Keratinocyte (primary cell): ENCODE measurements around the gene BORA. TPM values are rescaled to one million over a fixed set of nuclear protein-coding genes. Genes with fewer than 3 reads are reported as not detected.

ENCODE experiments used
- DNase-seq: peaks from one replicate; pipeline ENCODE4 v3.0.0-alpha.2; 2011; ENCODE audit warnings: low read depth, missing footprints, low spot score
- FAIRE-seq: peaks from 2 replicates; lab custom pipeline; 2011; peaks lifted over from hg19 to GRCh38; lab: Jason Lieb, UNC
- H2AFZ ChIP-seq: 2 replicates; pipeline ENCODE4 v1.6.0; 2012; ENCODE audit warnings: low read length, control low read depth, inconsistent platforms; ENCODE audit not compliant: control insufficient read depth
- H3K27ac ChIP-seq: 2 replicates; pipeline ENCODE4 v1.5.1; 2011; ENCODE audit warnings: low read length; ENCODE audit not compliant: control insufficient read depth, insufficient read depth
- H3K27me3 ChIP-seq: 3 replicates; pipeline ENCODE4 v1.6.0; 2011; ENCODE audit warnings: low read length; ENCODE audit not compliant: control insufficient read depth, insufficient read depth; ENCODE audit errors: extremely low read depth
- H3K36me3 ChIP-seq, 2 experiments: 2 replicates in 1 of 2; 3 replicates in 1 of 2; pipeline ENCODE4 v1.5.1; 2011; ENCODE audit warnings: low read length in 2 of 2, mild to moderate bottlenecking in 1 of 2; ENCODE audit not compliant: control insufficient read depth in 2 of 2, insufficient read depth in 2 of 2; ENCODE audit errors: extremely low read depth in 1 of 2
- H3K4me1 ChIP-seq: 3 replicates; pipeline ENCODE4 v1.5.1; 2011; ENCODE audit warnings: low read length; ENCODE audit not compliant: control insufficient read depth, insufficient read depth; ENCODE audit errors: extremely low read depth
- H3K4me2 ChIP-seq: 3 replicates; pipeline ENCODE4 v1.6.0; 2011; ENCODE audit warnings: low read depth, low read length; ENCODE audit not compliant: control insufficient read depth, insufficient read depth; ENCODE audit errors: extremely low read depth
- H3K4me3 ChIP-seq, 3 experiments: fragments of 200-600 bp in 1 of 3; sonication (generic) in 1 of 3; 2 replicates in 2 of 3; 3 replicates in 1 of 3; pipeline ENCODE4 v1.5.1; 2011 to 2016; ENCODE audit warnings: low read length in 3 of 3, mild to moderate bottlenecking in 3 of 3, control low read depth in 2 of 3, inconsistent platforms in 1 of 3, low read depth in 1 of 3, mixed read lengths in 1 of 3, mixed run types in 1 of 3, moderate library complexity in 1 of 3; ENCODE audit not compliant: control insufficient read depth in 2 of 3, insufficient read depth in 2 of 3; ENCODE audit errors: extremely low read depth in 1 of 3
- H3K79me2 ChIP-seq: 2 replicates; pipeline ENCODE4 v1.6.0; 2012; ENCODE audit warnings: low read length; ENCODE audit not compliant: control insufficient read depth, insufficient read depth
- H3K9ac ChIP-seq: 3 replicates; pipeline ENCODE4 v1.6.0; 2011; ENCODE audit warnings: low read length; ENCODE audit not compliant: control insufficient read depth, insufficient read depth; ENCODE audit errors: extremely low read depth
- H3K9me1 ChIP-seq: 3 replicates; pipeline ENCODE4 v1.6.0; 2011; ENCODE audit warnings: low read length; ENCODE audit not compliant: control insufficient read depth, insufficient read depth; ENCODE audit errors: extremely low read depth
- H3K9me3 ChIP-seq: 2 replicates; pipeline ENCODE4 v1.5.1; 2012; ENCODE audit warnings: low read depth, low read length; ENCODE audit not compliant: control insufficient read depth
- H4K20me1 ChIP-seq: 3 replicates; pipeline ENCODE4 v1.6.0; 2011; ENCODE audit warnings: low read length; ENCODE audit not compliant: control insufficient read depth, insufficient read depth; ENCODE audit errors: extremely low read depth
- EZH2 ChIP-seq: IDR thresholded peaks from one replicate; pipeline ENCODE4 v1.6.1; 2012; ENCODE audit warnings: inconsistent platforms, mild to moderate bottlenecking, low read length, moderate library complexity
- dilution Hi-C: fragments of 300-500 bp; cut with MboI; formaldehyde crosslinking; loops from one replicate; pipeline ENCODE4 v1.7.0; 2020; ENCODE audit warnings: low sequenced_read_pairs; ENCODE audit not compliant: extremely low pct_ligation_motif_present
- polyA plus RNA-seq, 5 experiments: library from polyadenylated mRNA; depleted of rRNA in 3 of 5; stranded (reverse) in 3 of 5; stranded (forward) in 1 of 5; unstranded in 1 of 5; fragments of >200 nt; gene quantifications; 1 replicate in 1 of 5; 2 replicates in 3 of 5; 3 replicates in 1 of 5; pipeline versions ENCODE4 v1.2.1 to v1.2.3, GENCODE V29; 2011 to 2012; ENCODE audit warnings: missing spikeins in 2 of 5, low read depth in 1 of 5, low replicate concordance in 1 of 5
- TF ChIP-seq, protein P1 (sequence below), 3 experiments: IDR thresholded peaks in 1 of 3; conservative IDR thresholded peaks in 1 of 3; optimal IDR thresholded peaks in 1 of 3; 2 replicates in 2 of 3; 3 replicates in 1 of 3; pipeline versions ENCODE3 to v1.5.1; 2011; ENCODE audit warnings: low read length in 3 of 3, mild to moderate bottlenecking in 3 of 3, moderate library complexity in 2 of 3, control low read depth in 1 of 3, inconsistent platforms in 1 of 3; ENCODE audit not compliant: insufficient read depth in 2 of 3; ENCODE audit errors: extremely low read depth in 1 of 3

The BORA gene
- polyA plus RNA-seq, 1 donor (not counting 4 experiments of a cell fraction or from before 2014, with no cell fraction given), result 8.3 TPM

- dilution Hi-C loops, result no loop called here
- peaks cover 13% of the 10 kb centered on the region for H3K4me1 ChIP-seq
- peak overlapping the region; percentile 53 to 90 (median 85) for H3K4me3 ChIP-seq
- H2AFZ ChIP-seq, result peak overlapping the region; percentile 95
- no peak for DNase-seq
- FAIRE-seq, result no peak
- peaks cover 80% of the 10 kb centered on the region for H3K79me2 ChIP-seq
- H3K36me3 ChIP-seq, result peaks cover 0 to 2% of the 10 kb centered on the region in 2 experiments
- TF ChIP-seq EZH2, result no peak
- TF ChIP-seq, protein P1, sequence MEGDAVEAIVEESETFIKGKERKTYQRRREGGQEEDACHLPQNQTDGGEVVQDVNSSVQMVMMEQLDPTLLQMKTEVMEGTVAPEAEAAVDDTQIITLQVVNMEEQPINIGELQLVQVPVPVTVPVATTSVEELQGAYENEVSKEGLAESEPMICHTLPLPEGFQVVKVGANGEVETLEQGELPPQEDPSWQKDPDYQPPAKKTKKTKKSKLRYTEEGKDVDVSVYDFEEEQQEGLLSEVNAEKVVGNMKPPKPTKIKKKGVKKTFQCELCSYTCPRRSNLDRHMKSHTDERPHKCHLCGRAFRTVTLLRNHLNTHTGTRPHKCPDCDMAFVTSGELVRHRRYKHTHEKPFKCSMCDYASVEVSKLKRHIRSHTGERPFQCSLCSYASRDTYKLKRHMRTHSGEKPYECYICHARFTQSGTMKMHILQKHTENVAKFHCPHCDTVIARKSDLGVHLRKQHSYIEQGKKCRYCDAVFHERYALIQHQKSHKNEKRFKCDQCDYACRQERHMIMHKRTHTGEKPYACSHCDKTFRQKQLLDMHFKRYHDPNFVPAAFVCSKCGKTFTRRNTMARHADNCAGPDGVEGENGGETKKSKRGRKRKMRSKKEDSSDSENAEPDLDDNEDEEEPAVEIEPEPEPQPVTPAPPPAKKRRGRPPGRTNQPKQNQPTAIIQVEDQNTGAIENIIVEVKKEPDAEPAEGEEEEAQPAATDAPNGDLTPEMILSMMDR (optimal IDR thresholded peaks at IDR 0.05 in 1 of 3, IDR thresholded peaks at IDR 0.05 in 1 of 3, conservative IDR thresholded peaks at IDR 0.05 in 1 of 3; ENCODE audit: extremely low read depth in 1 of 3, insufficient read depth in 2 of 3, low read length in 3 of 3), result no peak
- peak overlapping the region; percentile 91 for H3K4me2 ChIP-seq
- no peaks in the 10 kb centered on the region for H3K9me1 ChIP-seq
- H3K9me3 ChIP-seq, result no peaks in the 10 kb centered on the region
- H3K27me3 ChIP-seq, result no peaks in the 10 kb centered on the region
- no peaks in the 10 kb centered on the region for H4K20me1 ChIP-seq
- peak overlapping the region; percentile 71 for H3K27ac ChIP-seq
- H3K9ac ChIP-seq, result peak overlapping the region; percentile 83
Observed at GRCh38 chr13:72726726-72727416, 852 bp upstream of the BORA start.

- H3K9ac ChIP-seq, result peak overlapping the region; percentile 83
- H3K4me3 ChIP-seq, result peak overlapping the region; percentile 53 to 90 (median 85)
- peak overlapping the region; percentile 97 for H2AFZ ChIP-seq
- peaks cover 13% of the 10 kb centered on the region for H3K4me1 ChIP-seq
- peaks cover 0 to 3% of the 10 kb centered on the region in 2 experiments for H3K36me3 ChIP-seq
- DNase-seq (no peak), FAIRE-seq (no peak)
- peaks cover 71% of the 10 kb centered on the region for H3K79me2 ChIP-seq
- dilution Hi-C loops, result no loop called here
- TF ChIP-seq EZH2, result no peak
- no peaks in the 10 kb centered on the region for H4K20me1 ChIP-seq
- H3K27me3 ChIP-seq, result no peaks in the 10 kb centered on the region
- no peaks in the 10 kb centered on the region for H3K9me1 ChIP-seq
- no peaks in the 10 kb centered on the region for H3K9me3 ChIP-seq
- H3K27ac ChIP-seq, result peak overlapping the region; percentile 71
- peak overlapping the region; percentile 41 for H3K4me2 ChIP-seq
Observed at GRCh38 chr13:72728290-72728605, 525 bp downstream of the BORA start.
